ENCODE measurements around the gene STRIP2. TPM values are rescaled to one million over a fixed set of nuclear protein-coding genes. Genes with fewer than 3 reads are reported as not detected.

Gene STRIP2
- total RNA-seq, 1 experiment from 2014 or later, result 5.1 TPM

DNA sequence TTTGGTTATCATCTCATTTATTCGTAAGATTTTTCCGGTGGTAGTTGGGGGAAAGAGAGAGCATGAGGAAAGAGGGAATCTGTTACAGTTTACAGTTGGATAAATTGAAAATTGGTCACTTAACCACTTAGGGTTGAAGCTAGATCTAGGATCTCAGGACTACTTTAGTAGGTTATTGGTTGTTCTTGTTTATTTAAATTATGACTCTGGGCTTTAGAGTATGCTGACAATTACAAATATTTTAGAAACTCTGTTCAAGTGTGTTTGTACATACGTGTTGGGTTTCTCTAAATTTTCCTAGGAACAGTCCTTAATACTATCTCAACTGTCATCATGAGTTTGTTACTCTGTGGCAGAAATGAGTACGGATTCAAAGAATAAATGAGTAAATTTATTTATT lies 48.6 kb upstream of the STRIP2 start:
- Histone ChIP-seq H3K4me3 (ENCODE audit: low read depth in 2 of 2, low read length in 2 of 2) (no peak overlapping the region), H3K36me3 (ENCODE audit: control insufficient read depth, insufficient read depth, low read length) (no peaks in the 10 kb centered on the region), H3K27ac (ENCODE audit: low read length) (no peak overlapping the region), H3K4me1 (ENCODE audit: control insufficient read depth, insufficient read depth, low read length) (no peaks in the 10 kb centered on the region), H3K27me3 (ENCODE audit: control insufficient read depth, insufficient read depth, low read length) (no peaks in the 10 kb centered on the region), H3K9me3 (ENCODE audit: control insufficient read depth, insufficient read depth, low read depth, low read length) (no peaks in the 10 kb centered on the region)
- TF ChIP-seq CTCF (IDR thresholded peaks at IDR 0.05) (no peak), REST (IDR thresholded peaks at IDR 0.05; ENCODE audit: insufficient read depth in 1 of 2, low read depth in 2 of 2, low read length in 1 of 2) (no peak), SIN3A (IDR thresholded peaks at IDR 0.05; ENCODE audit: borderline replicate concordance, insufficient read depth, low read depth, low read length) (no peak), POLR2AphosphoS5 (IDR thresholded peaks at IDR 0.05; ENCODE audit: low read depth, low read length) (no peak), TCF7L2 (IDR thresholded peaks at IDR 0.05; ENCODE audit: low read depth, low read length) (no peak)
- ChIA-PET POLR2A (no interaction called here), CTCF (no interaction called here)
- ATAC-seq, result no peak
- in situ Hi-C loops (cut with HindIII; ENCODE audit: low pct_unique_long_range_greater_than_20kb, low sequenced_read_pairs), result no loop called here
- DNase-seq (ENCODE audit: low read depth, low spot score), result no peak
- intact Hi-C loops (cut with micrococcal nuclease; ENCODE audit: unreplicated experiment), result no loop called here
- BruUV-seq (replicated peaks), result no TSS peak

DNA sequence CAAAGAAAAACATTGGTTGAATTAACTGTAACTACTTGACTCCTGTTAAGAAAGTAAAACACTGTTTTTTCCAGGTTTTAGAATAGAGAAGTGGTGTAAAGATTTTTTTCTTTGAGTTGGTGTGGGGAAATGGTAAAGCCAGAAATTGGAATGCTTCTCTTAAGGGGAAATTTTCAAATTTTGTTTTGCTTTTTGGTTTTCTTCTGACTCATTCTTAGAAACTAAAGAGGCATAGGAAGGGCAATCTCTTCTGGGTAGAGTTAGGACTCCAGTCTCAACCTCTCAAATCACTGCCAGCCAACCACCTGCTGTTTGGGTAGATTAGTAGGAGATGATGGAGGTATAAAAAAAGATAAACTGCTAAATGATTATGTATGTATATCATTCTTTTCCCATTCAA lies 47.7 kb upstream of the STRIP2 start:
- Histone ChIP-seq H3K27me3 (ENCODE audit: control insufficient read depth, insufficient read depth, low read length) (no peaks in the 10 kb centered on the region), H3K9me3 (ENCODE audit: control insufficient read depth, insufficient read depth, low read depth, low read length) (no peaks in the 10 kb centered on the region), H3K4me3 (ENCODE audit: low read depth in 2 of 2, low read length in 2 of 2) (no peak overlapping the region), H3K27ac (ENCODE audit: low read length) (no peak overlapping the region), H3K36me3 (ENCODE audit: control insufficient read depth, insufficient read depth, low read length) (no peaks in the 10 kb centered on the region), H3K4me1 (ENCODE audit: control insufficient read depth, insufficient read depth, low read length) (no peaks in the 10 kb centered on the region)
- ATAC-seq (no peak), DNase-seq (ENCODE audit: low read depth, low spot score) (no peak)
- TF ChIP-seq SIN3A (IDR thresholded peaks at IDR 0.05; ENCODE audit: borderline replicate concordance, insufficient read depth, low read depth, low read length), result no peak
- no peak for TF ChIP-seq POLR2AphosphoS5 (IDR thresholded peaks at IDR 0.05; ENCODE audit: low read depth, low read length)
- TF ChIP-seq CTCF (IDR thresholded peaks at IDR 0.05), result no peak
- no peak for TF ChIP-seq REST (IDR thresholded peaks at IDR 0.05; ENCODE audit: insufficient read depth in 1 of 2, low read depth in 2 of 2, low read length in 1 of 2)
- no peak for TF ChIP-seq TCF7L2 (IDR thresholded peaks at IDR 0.05; ENCODE audit: low read depth, low read length)
- ChIA-PET CTCF (interaction anchor here (0.6 kb wide), 1 partner anchor 94 kb away, joined by 3 read pairs; no protein-coding TSS in a partner anchor), POLR2A (no interaction called here)
- in situ Hi-C loops (cut with HindIII; ENCODE audit: low pct_unique_long_range_greater_than_20kb, low sequenced_read_pairs), result no loop called here
- BruUV-seq (replicated peaks), result no TSS peak
- intact Hi-C loops (cut with micrococcal nuclease; ENCODE audit: unreplicated experiment), result no loop called here

All from Panc1 (cell line).